ENCODE measurements around the gene IL17B. TPM values are rescaled to one million over a fixed set of nuclear protein-coding genes. Genes with fewer than 3 reads are reported as not detected.

IL17B gene
- total and polyA plus RNA-seq, 9 of the 15 experiments (the other 6 are each of a cell fraction or from before 2014, with no cell fraction given), result 0.28 to 2.6 (median 0.53) TPM; not detected in 2

GRCh38 chr5:149341876-149342275, 37.2 kb downstream of the IL17B start:
- peaks cover 20% of the 10 kb centered on the region for H3K79me2 ChIP-seq (ENCODE audit: control insufficient read depth, insufficient read depth, low read length)
- FAIRE-seq (no peak), ATAC-seq (no peak), DNase-seq (ENCODE audit: extremely low read depth in 1 of 4, low spot score in 3 of 4) (no peak)
- ChIA-PET POLR2A (interaction anchor here (1.3 kb wide), 1 partner anchor 10 kb away, joined by 5 read pairs; no protein-coding TSS in a partner anchor), CTCF (ENCODE audit: low intra/inter-chr PET ratio) (no interaction called here)
- no peak overlapping the region for H3K4me3 ChIP-seq
- 0 out of 3 replicates have a peak, but pooled peaks cover under 1% of the 10 kb centered on the region for H3K36me3 ChIP-seq (ENCODE audit: control insufficient read depth, insufficient read depth, low read length)
- no peak overlapping the region for H3K4me2 ChIP-seq (ENCODE audit: insufficient read depth, low read length)
- TF ChIP-seq ZNF511 (CRISPR knock-in tag; IDR thresholded peaks at IDR 0.05) (no peak), ZNF239 (CRISPR knock-in tag; IDR thresholded peaks at IDR 0.05) (no peak), HDAC6 (IDR thresholded peaks at IDR 0.05; ENCODE audit: low read depth, low read length) (no peak), ELK1 (CRISPR knock-in tag; IDR thresholded peaks at IDR 0.05) (no peak), SREBF2 (CRISPR knock-in tag; IDR thresholded peaks at IDR 0.05) (no peak), ZNF143 (CRISPR knock-in tag; IDR thresholded peaks at IDR 0.05) (no peak), HNRNPUL1 (IDR thresholded peaks at IDR 0.05; ENCODE audit: low read length) (no peak), ZNF134 (CRISPR knock-in tag; conservative IDR thresholded peaks at IDR 0.05) (no peak), U2AF1 (optimal IDR thresholded peaks at IDR 0.05; ENCODE audit: low read depth, low read length) (no peak), ZNF395 (CRISPR knock-in tag; IDR thresholded peaks at IDR 0.05) (no peak), RB1 (IDR thresholded peaks at IDR 0.05; ENCODE audit: low read depth) (no peak), TGIF2 (CRISPR knock-in tag; IDR thresholded peaks at IDR 0.05) (no peak), MED1 (CRISPR knock-in tag; IDR thresholded peaks at IDR 0.05; ENCODE audit: borderline replicate concordance) (no peak), PCBP2 (IDR thresholded peaks at IDR 0.05; ENCODE audit: low read depth, low read length, poor library complexity, severe bottlenecking) (no peak), KLF10 (CRISPR knock-in tag; IDR thresholded peaks at IDR 0.05) (no peak), SRSF9 (IDR thresholded peaks at IDR 0.05; ENCODE audit: borderline replicate concordance, low read depth, low read length) (no peak), KDM2B (CRISPR knock-in tag; IDR thresholded peaks at IDR 0.05) (no peak), ZNF644 (tag; IDR thresholded peaks at IDR 0.05; ENCODE audit: low read depth) (no peak), ZNF57 (CRISPR knock-in tag; IDR thresholded peaks at IDR 0.05) (no peak)
- no peaks in the 10 kb centered on the region; a peak in 1 of 5 replicates for H3K27me3 ChIP-seq (ENCODE audit: control insufficient read depth in 2 of 2, insufficient read depth in 2 of 2, low read length in 2 of 2)
- in situ Hi-C loops (cut with MboI), result no loop called here
- H3K27ac ChIP-seq (ENCODE audit: extremely low read depth, low read depth, low read length), result no peak overlapping the region
- no peaks in the 10 kb centered on the region for H3K9me3 ChIP-seq (replicated peaks; ENCODE audit: control insufficient read depth, insufficient read depth, low read depth, low read length)
- H3K9ac ChIP-seq (ENCODE audit: insufficient read depth in 1 of 2, low read depth in 2 of 2, low read length in 2 of 2), result 0 out of 4 replicates have a peak overlapping the region, but pooled peaks of 1 of the 2 experiments have one; percentile 8
- no peaks in the 10 kb centered on the region for H3K9me1 ChIP-seq (ENCODE audit: control insufficient read depth, insufficient read depth, low read length)
- H2AFZ ChIP-seq (ENCODE audit: low read depth, low read length), result no peak overlapping the region
- peaks cover 3% of the 10 kb centered on the region in 2 experiments; a peak in 1 of 5 replicates for H3K4me1 ChIP-seq (replicated peaks in 1 of 2; ENCODE audit: control insufficient read depth in 2 of 2, insufficient read depth in 2 of 2, low read length in 2 of 2)
- intact Hi-C loops (cut with micrococcal nuclease), result no loop called here
- H4K20me1 ChIP-seq (replicated peaks; ENCODE audit: control insufficient read depth, insufficient read depth, low read length), result no peaks in the 10 kb centered on the region
- BruUV-seq (replicated peaks), result no TSS peak

All from K562 (cell line).